Activated T-helper 9 cell treated with anti-CD3 and anti-CD28 coated beads, Interleukin-2, amount 50 U/mL, for 16 hours (primary cell): ENCODE measurements around the gene SCUBE1.

Experiments
- DNase-seq: peaks from one replicate; pipeline ENCODE4 v3.0.0-alpha.2; 2020; ENCODE audit warnings: low read depth

Gene SCUBE1

GRCh38 chr22:43257549-43257948 lies 85.6 kb downstream of the SCUBE1 start:
- DNase-seq: no peak

DNA sequence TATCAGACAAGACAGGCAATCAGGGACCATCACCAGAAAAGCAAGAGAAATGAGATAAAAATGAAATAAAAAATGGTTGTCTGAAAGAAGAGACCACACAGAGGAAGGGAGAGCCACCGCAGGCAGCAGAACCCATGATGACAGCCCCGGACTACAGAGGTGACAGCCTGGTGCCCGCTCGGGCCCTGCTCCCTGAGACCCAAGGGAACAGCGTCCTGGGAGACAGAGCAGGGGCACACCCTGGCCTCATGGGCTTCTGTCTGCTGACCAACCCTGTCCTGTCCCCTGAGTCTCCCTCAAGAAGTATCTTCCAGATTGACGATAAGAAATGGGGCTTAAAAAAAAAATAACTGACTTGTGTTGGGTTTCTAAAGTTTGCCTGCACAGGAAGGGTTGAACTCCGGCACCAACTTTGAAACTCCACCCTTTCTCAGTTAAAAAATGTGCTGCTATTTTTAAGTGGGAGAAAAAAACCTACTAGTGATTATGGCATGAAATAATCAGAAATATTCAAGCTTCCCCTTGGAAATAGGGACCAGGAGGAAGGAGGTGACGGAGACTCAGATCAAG lies 86.1 kb downstream of the SCUBE1 start:
- DNase-seq: no peak

GRCh38 chr22:43256569-43256968 lies 86.6 kb downstream of the SCUBE1 start:
- no peak for DNase-seq

DNA sequence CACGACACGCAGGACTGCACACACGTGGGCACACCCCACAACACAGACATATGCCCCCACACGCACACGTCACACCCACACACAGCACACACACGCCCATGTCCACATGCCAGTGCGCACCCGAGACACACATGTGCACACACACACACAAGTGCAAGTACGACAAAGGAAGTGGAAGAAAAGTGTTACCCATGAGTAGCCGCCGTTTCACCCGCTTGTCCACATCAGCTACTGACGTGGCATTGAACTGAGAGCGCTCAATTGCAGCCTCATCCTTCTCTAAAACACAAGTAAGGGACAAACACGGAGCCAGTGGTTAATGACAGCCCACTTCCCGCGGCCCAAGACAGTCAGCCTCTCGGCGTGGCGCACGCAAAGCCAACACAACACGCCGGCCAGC lies 87.9 kb downstream of the SCUBE1 start:
- DNase-seq: no peak

DNA sequence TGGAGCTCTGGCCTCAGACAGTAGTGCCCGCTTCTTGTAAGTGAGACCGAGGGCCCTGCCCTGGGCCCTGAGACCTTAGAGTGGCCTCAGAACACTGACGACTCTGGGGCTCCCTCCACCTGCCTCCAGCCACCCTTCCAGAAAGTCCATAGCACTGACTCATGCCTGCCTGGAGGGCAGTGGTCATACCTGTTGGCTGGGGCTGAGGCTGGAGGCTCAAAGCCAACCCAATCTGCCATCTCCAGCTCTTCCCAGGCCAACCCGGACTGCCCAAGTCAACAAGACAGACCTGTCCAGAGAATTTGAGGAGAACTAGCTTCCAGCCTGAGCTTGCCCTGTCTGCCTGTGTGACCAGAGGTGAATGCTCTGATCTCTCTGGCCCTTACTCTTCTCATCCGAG lies 89.3 kb downstream of the SCUBE1 start:
- no peak for DNase-seq

- no peak for DNase-seq
These were observed 90.9 kb downstream of the SCUBE1 start for GRCh38 chr22:43252319-43252718.

GRCh38 chr22:43249789-43250471 lies 93.2 kb downstream of the SCUBE1 start:
- no peak for DNase-seq

DNA sequence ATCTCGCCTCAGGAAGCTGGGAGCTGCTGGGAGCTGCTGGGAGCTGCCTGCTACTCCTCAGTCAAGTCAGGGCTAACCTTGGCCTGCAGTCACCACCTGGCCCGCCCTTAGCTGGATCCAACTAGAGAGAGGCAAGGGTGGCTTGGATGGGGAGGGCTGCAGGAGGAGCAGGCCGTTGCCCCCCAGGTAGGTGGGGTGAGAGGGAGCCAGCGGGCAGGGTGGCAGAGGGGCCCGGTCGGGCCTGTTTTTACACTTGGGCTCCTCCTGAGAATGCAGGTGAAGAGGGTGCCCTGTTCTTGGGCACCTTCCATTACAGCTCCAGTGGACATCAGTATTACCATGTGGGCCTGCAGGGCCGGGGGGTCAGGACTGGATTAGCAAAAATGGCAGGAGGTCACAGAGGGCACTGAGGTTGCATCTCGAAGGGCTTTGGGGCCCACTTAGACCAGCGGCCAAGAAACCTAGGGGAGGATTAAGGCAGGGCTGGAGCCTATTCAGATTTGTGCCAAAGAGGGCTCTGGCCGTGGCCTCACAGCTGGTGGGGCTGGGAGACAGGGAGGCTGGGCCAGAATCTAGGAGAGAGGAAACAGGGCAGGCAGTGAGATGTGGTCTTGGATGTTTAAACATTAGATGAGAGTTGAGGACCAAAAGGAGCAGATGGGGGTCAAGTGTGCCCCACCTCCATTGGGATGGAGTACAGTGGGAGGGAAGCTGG lies 95.5 kb downstream of the SCUBE1 start:
- no peak for DNase-seq

DNA sequence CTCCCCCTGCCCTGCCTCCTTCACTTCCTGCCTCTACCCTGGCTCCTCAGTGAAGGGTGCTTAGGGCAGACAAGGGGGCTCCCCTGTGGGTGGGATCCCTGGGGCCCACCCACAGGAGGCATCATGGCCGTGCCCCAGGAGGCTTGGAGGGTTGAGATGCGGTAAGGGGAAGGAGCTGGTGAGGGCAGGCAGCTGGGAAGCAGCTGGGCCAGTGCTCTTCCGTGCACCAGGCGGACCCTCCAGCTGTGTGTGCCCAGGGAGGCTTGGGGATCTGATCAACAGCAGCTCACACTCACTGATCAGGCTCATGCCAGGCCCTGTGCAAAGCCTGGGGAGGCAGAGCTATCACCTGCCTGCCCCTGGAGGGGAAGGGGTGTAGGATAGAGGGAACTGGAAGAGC lies 97.0 kb downstream of the SCUBE1 start:
- DNase-seq: no peak

DNA sequence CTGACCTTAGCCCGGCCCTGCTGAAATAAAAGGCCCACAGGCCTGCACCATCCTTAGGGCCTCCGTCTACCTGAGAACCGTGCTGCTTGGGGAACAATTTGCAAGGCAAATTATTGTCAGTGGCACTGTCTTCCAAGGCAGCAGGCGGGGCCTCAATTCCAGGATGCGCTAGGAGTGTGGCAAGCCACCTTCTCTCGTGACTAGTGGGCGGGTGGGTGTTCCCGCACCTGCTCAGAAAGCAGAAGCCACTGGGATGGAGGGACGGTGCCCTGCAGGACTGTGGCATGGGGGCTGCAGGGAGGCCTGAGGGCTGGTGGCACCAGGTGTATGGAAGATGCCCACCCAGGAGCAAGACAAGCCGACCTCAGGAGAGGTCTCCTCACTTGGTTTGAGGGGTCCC lies 97.5 kb downstream of the SCUBE1 start:
- no peak for DNase-seq

DNA sequence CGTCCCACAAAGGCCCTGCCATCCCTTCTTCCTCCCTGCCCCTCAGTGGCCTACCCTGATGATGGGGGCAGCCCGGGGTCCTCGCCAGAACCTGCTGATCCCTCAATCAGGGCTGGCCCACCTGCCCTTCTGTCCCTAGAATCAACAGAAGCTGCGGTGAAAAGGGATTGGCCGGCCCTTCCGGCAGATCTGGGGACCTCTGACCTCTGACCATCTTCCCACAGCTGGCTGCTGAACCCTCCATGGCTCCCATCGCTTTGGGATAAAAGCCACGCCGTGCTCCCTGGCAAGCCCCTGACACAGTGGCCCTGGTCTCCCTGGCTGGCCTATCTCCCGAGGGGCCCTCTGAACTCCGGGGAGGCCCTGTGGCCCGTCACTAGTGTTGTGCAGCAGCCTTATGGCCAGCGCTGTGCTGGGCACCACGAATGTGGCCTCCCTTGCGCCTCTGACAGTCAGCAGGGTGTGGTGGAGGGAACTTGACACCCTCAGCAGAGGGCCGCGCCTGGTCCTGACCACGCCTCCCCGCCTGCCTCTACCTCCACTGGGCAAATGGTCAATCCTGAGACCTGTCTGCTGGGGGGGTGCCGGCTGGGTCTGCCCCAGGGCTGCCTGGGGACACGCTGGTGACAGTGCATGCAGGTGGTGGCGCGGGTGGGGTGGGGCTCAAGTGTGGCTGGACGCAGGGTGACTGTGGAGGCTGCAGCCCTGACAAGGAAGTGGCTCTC lies 98.2 kb downstream of the SCUBE1 start:
- no peak for DNase-seq

DNA sequence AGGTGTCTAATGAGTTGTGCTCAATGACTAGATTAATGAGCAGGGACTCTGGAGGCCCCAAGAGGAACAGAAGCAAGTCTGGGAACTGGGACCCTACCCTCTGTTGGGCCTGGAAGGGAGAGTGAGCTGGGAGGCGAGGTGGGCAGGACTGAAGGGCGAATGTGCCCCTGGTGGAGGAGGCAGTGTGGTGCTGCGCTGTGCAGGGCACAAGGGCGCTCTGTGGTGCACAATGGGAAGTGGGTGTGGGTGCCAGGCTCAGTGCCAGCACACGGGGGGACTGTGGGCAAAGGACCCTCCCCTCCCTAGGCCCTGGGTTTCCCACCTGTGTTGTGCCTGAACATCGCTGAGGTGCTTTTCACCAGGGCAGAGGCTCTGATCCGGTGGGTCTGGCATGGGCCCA lies 98.8 kb downstream of the SCUBE1 start:
- DNase-seq: no peak

GRCh38 chr22:43243324-43243723 lies 99.8 kb downstream of the SCUBE1 start:
- DNase-seq: no peak

GRCh38 chr22:43242627-43243026 lies 100.5 kb downstream of the SCUBE1 start:
- no peak for DNase-seq

GRCh38 chr22:43241699-43242386 lies 101.3 kb downstream of the SCUBE1 start:
- DNase-seq: no peak

GRCh38 chr22:43241138-43241597 lies 102.0 kb downstream of the SCUBE1 start:
- no peak for DNase-seq

DNA sequence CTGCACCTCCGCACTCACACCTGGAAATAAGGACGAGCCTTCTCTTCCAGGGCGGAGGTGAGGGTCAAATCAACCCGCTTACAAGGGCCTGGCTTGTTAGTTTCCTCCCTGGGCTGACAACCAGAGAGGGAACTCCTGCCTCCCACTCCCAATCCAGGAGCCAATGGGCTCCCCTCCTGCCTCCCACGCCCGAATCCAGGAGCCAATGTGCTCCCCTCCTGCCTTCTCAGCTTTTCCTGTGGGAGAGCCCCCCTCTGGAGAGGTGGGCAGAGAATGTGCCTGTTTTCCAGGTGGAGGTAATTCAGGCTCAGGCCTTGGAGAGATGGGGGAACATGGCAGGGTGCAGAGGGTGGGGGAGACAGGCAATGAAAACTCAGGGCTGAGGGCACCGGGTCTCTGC lies 102.6 kb downstream of the SCUBE1 start:
- DNase-seq: no peak

GRCh38 chr22:43239956-43240355 lies 103.2 kb downstream of the SCUBE1 start:
- no peak for DNase-seq

- DNase-seq: no peak
These were observed 103.9 kb downstream of the SCUBE1 start for GRCh38 chr22:43239193-43239780.

- DNase-seq: no peak
These were observed 104.6 kb downstream of the SCUBE1 start for GRCh38 chr22:43238526-43239006.

- DNase-seq: no peak
These were observed 105.9 kb downstream of the SCUBE1 start for GRCh38 chr22:43237280-43237679.
